Spinal cord (tissue), 10 donors: ENCODE data around the gene ADD1. TPM values are rescaled to one million over a fixed set of nuclear protein-coding genes. Genes with fewer than 3 reads are reported as not detected.
A peak's percentile ranks its signal among the peaks of the same experiment; 100 is the strongest.
"Not testable (repeated sequence)": the region's sequence is repeated elsewhere in the genome, so short reads cannot be mapped to it uniquely, and the experiment has no call there.

Experiments used
- DNase-seq, 6 donors: peaks; one replicate each; pipeline versions ENCODE4 v3.0.0 to v3.0.0-alpha.2; 2013 to 2015; ENCODE audit warnings: low spot score in 6 of 6, low read depth in 4 of 6
- H3K27ac ChIP-seq: one replicate; pipeline ENCODE4 v1.5.1; 2013; ENCODE audit warnings: low read depth, low read length, control low read depth
- H3K27me3 ChIP-seq: one replicate; pipeline ENCODE4 v1.6.1; 2013; ENCODE audit warnings: low read length; ENCODE audit not compliant: control insufficient read depth, insufficient read depth
- H3K36me3 ChIP-seq: one replicate; pipeline ENCODE4 v1.6.1; 2013; ENCODE audit warnings: low read length; ENCODE audit not compliant: control insufficient read depth, insufficient read depth
- H3K4me1 ChIP-seq: one replicate; pipeline ENCODE4 v1.6.1; 2013; ENCODE audit warnings: low read length; ENCODE audit not compliant: control insufficient read depth, insufficient read depth
- H3K4me3 ChIP-seq: one replicate; pipeline ENCODE4 v1.5.1; 2013; ENCODE audit warnings: low read depth, low read length, control low read depth
- H3K9me3 ChIP-seq: one replicate; pipeline ENCODE4 v1.6.1; 2013; ENCODE audit warnings: low read length; ENCODE audit not compliant: control insufficient read depth, insufficient read depth
- WGBS: methylation state at CpG from one replicate; pipeline ENCODE4 v1.1.5; 2013; ENCODE audit warnings: missing lambda C conversion rate; ENCODE audit not compliant: insufficient coverage; 5-methylcytosine and 5-hydroxymethylcytosine counted together
- polyA plus RNA-seq, 2 donors: library from polyadenylated mRNA; unstranded; fragments of 120-200 nt; gene quantifications; one replicate each; pipeline ENCODE4 v1.2.1, GENCODE V29; 2013; ENCODE audit not compliant: insufficient read length in 2 of 2
- total RNA-seq, 2 donors: library from RNA; depleted of rRNA in 1 of 2; stranded (reverse); fragments of 120-200 nt in 1 of 2; fragments of >200 nt in 1 of 2; gene quantifications; one replicate each; pipeline versions ENCODE4 v1.2.3 to v1.2.4, GENCODE V29; 2013 to 2014
- donor health status: healthy.

The ADD1 gene
- total and polyA plus RNA-seq, 4 donors = 201 to 334 (median 306) TPM

DNA sequence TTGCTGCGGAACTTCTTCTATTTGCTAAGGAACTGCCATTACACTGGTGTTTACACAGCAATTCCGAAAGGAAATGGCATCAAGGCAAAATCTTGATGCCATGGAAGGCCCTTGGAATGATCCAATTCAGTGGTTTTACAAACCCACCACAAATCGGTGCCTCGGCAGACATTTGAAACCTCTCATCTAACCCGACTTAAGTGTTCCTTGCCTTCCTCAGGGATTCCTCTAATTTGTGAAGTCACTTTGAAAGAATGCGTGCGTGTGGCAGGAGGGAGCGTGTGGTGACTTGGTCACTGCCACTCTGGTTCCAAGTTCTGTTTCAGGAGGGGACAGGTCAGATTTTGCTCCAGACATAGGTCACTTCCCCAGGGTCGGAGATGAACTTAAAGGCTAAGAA lies 114.8 kb downstream of the ADD1 start:
- 84% methylated on average over 6 of the region's 9 CpGs for WGBS
- Histone ChIP-seq H3K27ac (no peak overlapping the region), H3K9me3 (no peaks in the 10 kb centered on the region), H3K4me1 (peaks cover 9% of the 10 kb centered on the region), H3K27me3 (no peaks in the 10 kb centered on the region), H3K4me3 (no peak overlapping the region), H3K36me3 (peaks cover 34% of the 10 kb centered on the region)
- no peak for DNase-seq

DNA sequence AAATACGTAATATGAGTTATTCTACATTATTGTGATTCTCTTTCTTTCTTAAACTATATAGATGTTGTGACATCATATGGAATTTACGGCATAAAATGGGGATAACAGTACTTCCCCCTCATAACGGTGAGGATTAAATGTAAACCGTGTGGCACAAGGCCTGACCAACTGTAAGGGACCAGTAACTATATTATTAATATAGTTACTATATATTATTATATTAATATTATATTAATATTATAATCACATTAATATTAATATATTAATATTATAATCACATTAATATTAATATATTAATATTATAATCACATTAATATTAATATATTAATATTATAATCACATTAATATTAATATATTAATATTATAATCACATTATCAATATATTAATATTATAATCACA lies 116.8 kb downstream of the ADD1 start:
- DNase-seq, H3K9me3 ChIP-seq, H3K27ac ChIP-seq, H3K4me3 ChIP-seq, H3K27me3 ChIP-seq: not testable (repeated sequence)
- WGBS = no CpG with 5 or more reads among the region's 4 CpGs
- Histone ChIP-seq H3K4me1 (peaks cover 20% of the 10 kb centered on the region), H3K36me3 (peaks cover 18% of the 10 kb centered on the region)

DNA sequence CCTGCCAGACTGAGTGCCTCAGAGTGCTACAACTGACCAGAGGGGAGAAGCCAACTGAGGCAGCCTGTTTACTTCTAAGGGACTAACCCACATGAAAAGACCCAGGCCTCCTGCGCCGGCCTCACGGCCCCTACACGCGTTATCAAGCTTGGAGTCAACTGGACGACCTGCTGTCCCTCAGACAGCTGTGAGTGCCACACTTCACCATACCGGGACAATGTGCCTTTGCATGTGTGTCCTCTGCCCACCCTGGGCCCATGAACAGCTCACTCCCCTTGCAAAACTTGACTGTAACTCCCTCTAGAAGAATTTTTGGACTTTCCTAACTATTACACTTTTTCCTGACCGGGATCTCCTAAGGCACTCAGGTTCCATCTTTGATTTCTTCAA lies 117.8 kb downstream of the ADD1 start:
- H3K4me1 ChIP-seq = peaks cover 20% of the 10 kb centered on the region
- no peak overlapping the region for H3K4me3 ChIP-seq

DNA sequence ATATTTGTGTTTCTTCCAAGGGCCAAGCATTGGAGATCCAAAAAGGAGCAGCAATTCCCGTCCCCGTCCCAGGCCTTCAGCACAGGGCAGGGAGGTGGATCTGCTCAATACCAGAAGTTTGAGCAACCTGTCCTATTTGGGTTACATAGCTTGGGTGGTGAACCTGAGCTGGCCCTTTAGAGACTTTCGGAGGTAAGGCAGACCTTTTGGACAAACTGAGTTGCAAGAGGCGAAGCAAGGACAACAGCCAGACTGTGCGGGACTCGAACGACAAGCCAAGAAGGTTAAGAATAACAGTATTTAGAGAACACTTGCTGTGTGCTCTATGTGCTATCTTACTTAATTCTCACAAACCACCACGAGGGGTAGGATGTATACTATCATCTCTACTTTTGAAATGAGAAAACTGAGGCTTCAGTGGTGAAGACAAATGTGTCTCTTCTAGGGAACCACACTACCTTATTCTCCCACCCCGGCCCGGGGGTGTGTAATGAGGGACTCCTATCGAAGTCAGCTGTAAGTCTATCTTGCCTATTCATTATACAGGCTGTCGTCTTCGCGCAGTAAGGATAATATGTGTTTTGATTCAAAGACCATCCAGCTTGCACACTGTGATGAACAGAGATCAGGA lies 118.3 kb downstream of the ADD1 start:
- Histone ChIP-seq H3K9me3 (no peaks in the 10 kb centered on the region), H3K27ac (no peak overlapping the region), H3K36me3 (peaks cover 10% of the 10 kb centered on the region), H3K27me3 (no peaks in the 10 kb centered on the region), H3K4me1 (peaks cover 20% of the 10 kb centered on the region), H3K4me3 (peak overlapping the region; percentile 88)
- 39% methylated on average over 6 of the region's 14 CpGs for WGBS
- DNase-seq = no peak

More for the DNA sequence above, 117.8 kb downstream of the ADD1 start:
- DNase-seq = peak in 2 of 6 donors; percentile 21 to 25
- H3K27me3 ChIP-seq = no peaks in the 10 kb centered on the region
- H3K9me3 ChIP-seq = no peaks in the 10 kb centered on the region
- no peak overlapping the region for H3K27ac ChIP-seq
- WGBS = 67% methylated on average over 8 of the region's 8 CpGs
- H3K36me3 ChIP-seq = peaks cover 13% of the 10 kb centered on the region

DNA sequence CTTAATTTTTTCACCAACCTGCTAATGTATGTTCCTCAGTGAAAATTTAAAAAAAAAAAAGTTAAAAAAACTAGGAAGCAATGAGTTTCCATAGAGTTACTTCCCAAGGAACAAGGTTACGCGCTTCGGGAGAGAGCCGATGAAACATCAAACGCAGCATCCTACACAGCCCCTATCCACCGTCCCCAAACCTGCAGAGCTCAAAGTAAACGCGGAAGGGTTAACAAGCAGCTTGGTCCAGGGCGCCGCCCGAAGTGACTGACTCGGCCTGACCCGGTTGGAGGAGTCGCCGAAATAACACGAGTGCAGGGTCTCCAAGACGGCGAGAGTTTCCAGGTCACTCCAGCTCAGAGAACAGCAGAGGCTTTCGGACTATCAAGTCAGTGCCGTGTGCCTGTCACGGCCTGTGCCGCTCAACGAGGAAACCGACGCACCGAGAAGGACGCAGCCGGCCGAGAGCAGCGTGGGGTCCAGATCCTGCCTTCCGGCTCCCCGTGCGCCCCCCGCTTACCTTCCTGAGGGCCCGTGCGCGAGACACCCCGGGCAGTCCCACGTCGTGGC lies 119.0 kb downstream of the ADD1 start:
- WGBS = under 1% methylated on average over 40 of the region's 40 CpGs
- peaks cover 7% of the 10 kb centered on the region for H3K36me3 ChIP-seq
- no peaks in the 10 kb centered on the region for H3K9me3 ChIP-seq
- DNase-seq = peak in 3 of 6 donors; percentile 26 to 72 (median 30)
- H3K27me3 ChIP-seq = no peaks in the 10 kb centered on the region
- H3K27ac ChIP-seq = peak overlapping the region; percentile 83
- H3K4me1 ChIP-seq = peaks cover 20% of the 10 kb centered on the region
- peak overlapping the region; percentile 88 for H3K4me3 ChIP-seq

DNA sequence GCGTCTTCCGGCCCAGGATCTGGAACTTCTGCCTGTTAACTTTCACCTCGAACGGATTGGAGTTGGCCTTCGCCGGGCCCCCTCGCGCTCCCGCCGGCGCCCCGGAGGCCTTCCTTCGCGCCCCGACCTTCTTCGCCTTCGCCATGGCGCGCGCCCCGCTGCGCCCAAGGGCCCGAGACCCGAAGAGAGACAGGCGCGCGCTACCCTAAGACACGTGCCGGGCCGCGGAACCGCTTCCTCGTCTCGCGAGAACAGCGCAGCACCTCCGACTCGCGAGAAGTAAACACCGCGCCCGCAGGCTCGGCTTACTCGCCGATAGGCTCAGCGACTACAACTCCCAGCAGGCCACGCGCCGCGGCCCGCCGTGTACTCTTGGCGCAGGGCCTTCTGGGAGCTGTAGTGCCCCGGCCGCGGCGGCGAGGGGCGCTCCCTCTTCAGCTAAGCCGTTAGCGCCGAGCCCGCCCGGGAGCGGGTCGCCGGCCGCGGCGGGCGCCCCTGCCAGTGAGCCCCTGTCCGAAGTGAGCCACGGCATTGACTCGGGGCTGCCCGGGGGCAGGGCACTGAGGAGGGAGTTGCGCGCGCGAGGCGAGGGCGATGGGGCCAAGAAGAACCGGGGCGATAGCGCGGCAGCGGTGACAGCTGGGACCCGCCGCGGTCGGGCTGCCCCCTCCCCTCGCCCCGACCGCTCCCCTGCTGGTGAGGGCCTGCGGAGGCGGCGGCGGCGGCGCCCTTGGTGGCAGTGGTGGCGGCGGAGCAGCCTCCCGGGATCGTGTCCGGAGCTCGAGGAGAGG lies 119.7 kb downstream of the ADD1 start, which contains the start of the genes GRK4 and NOP14:
Gene GRK4 (plus strand): TSS at position 397 of the 791 bp plus-strand sequence. CDS start 500 bp downstream, outside the sequence.
Gene NOP14 (minus strand): TSS at position 232 of the 791 bp plus-strand sequence. CDS start 87 bp downstream, at position 145.
- Histone ChIP-seq H3K9me3 (no peaks in the 10 kb centered on the region), H3K27me3 (no peaks in the 10 kb centered on the region), H3K4me3 (peak within 1 kb of the TSS; percentile 88), H3K36me3 (peaks cover 7% of the 10 kb centered on the region), H3K27ac (peak within 1 kb of the TSS; percentile 83), H3K4me1 (peaks cover 20% of the 10 kb centered on the region)
- WGBS = under 1% methylated on average over 105 of the region's 105 CpGs
- DNase-seq = peak; percentile 92 to 99 (median 96)

DNA sequence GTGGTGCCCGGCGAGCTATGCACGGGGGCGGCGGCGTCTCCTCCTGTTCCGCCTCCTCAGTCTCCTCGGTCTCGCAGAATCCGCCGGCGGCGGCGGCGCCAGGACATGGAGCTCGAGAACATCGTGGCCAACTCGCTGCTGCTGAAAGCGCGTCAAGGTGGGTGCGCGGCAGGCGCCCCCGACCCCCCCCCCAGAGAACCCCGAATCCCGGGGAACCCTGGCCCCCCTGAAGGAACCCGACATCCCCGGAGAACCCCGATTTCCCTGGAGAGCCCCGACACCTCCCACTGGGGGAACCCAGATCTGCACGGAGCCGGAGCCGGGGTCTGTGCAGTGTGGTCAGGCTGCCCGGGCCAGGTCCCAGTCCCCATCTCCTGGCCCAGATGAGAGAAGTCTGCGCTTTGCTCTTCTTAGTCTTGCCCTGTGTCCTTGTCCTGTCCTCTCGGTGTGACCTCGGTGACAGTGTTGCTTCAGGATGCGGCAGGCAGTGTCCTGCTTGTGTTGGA lies 120.4 kb downstream of the ADD1 start:
- H3K27ac ChIP-seq = no peak overlapping the region

DNA sequence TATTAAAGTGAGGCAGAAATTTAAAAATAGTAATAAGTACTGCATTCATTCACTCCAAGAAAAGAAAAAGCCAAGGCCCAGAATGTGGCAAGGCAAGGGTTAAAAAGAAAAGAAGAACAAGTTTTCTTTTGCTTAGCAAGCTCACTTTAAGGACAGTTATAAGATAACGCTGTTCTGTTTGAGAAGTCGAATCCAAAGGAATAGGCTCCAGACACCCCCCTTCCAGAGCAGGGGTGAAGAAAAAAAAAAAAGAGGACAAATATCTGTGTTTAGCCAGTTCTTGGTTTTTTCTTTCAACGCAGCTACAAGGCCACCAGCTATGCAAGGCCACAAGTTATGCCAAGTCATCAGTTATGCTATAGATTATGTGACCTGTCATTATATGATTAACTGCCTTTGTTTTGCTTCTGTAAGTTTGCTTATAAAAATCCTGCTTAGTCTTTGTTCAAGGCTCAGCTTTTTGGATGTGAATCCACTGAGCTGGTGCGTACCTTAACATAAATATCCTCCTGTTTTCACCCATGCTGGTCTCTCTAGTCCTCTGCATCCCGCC lies 121.1 kb downstream of the ADD1 start:
- Histone ChIP-seq H3K4me3 (peak overlapping the region; percentile 65), H3K27ac (no peak overlapping the region)
- 74% methylated on average over 2 of the region's 5 CpGs for WGBS

More for the DNA sequence above, 120.4 kb downstream of the ADD1 start:
- Histone ChIP-seq H3K36me3 (peaks cover 7% of the 10 kb centered on the region), H3K9me3 (no peaks in the 10 kb centered on the region), H3K4me1 (peaks cover 20% of the 10 kb centered on the region), H3K4me3 (peak overlapping the region; percentile 65), H3K27me3 (no peaks in the 10 kb centered on the region)
- WGBS = under 1% methylated on average over 36 of the region's 38 CpGs
- DNase-seq = peak in 1 of 6 donors; percentile 24

DNA sequence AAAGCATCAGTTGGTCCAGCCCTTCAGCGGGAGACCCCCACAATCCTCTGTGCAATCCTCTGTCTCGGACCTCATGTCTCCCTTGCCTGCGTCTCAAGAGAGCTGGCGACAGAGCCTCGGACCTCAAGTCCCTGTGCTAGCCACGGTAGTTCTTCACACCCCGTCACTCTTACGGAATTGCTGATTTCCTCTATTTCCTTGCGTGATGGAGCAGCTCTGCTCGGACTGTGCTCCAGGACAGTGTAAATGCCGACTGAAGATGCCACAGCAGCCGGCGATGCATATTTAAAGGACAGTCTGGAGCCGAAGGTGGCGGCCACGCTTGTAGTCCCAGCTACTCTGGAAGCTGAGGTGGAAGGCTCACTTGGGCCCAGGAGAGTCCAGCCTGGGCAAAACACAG lies 121.6 kb downstream of the ADD1 start:
- H3K4me3 ChIP-seq = no peak overlapping the region
- no peak overlapping the region for H3K27ac ChIP-seq
- H3K9me3 ChIP-seq = no peaks in the 10 kb centered on the region
- no peak for DNase-seq
- H3K36me3 ChIP-seq = peaks cover 4% of the 10 kb centered on the region
- 71% methylated on average over 16 of the region's 16 CpGs for WGBS
- H3K4me1 ChIP-seq = peaks cover 20% of the 10 kb centered on the region
- H3K27me3 ChIP-seq = no peaks in the 10 kb centered on the region

More for the DNA sequence above, 121.1 kb downstream of the ADD1 start:
- H3K27me3 ChIP-seq = no peaks in the 10 kb centered on the region
- peaks cover 20% of the 10 kb centered on the region for H3K4me1 ChIP-seq
- no peaks in the 10 kb centered on the region for H3K9me3 ChIP-seq
- H3K36me3 ChIP-seq = peaks cover 4% of the 10 kb centered on the region
- peak in 1 of 6 donors; percentile 26 for DNase-seq
